Measurements from ENCODE around the gene PRICKLE2.

Gene PRICKLE2

DNA sequence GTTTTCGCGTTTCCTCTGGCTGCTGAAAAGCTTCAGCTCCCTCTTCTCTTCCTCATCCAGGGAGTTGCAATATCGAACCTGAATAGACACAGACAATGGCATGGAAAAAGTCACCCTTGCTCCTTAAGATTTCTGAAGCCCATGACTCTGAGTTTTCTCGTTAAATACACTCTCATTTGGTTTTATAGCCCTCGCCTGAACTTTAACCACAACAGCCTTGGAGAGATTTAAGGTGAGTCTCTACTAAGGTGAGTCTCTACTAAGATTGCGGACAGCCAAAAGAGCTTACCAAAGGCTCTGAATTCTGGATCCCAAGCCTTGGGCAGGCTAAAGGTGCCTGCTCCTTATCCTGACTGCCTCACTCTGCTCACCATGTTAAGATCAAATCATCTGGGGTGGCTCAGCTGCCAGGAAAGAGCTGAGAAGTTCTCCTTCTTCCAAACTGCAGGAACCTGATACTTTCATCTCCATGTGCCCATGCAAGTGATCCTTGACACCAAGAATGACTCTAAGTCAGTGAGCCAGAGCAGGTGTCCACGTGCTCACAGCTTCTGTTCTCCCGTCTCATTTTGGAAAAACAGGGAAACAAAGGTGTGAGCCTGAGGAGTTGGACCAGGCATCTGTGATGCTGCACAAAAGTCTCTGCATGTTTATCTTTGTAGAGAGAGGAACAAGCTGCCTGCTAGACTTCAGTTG lies 65.1 kb downstream of the PRICKLE2 start:
- H3K27ac ChIP-seq (ENCODE audit: extremely low read depth, low read depth, low read length), result no peak overlapping the region
- H3K36me3 ChIP-seq (ENCODE audit: control insufficient read depth in 2 of 2, insufficient read depth in 1 of 2, low read length in 2 of 2), result peaks cover 0 to 16% of the 10 kb centered on the region in 2 experiments; a peak in 1 of 3 replicates
- no peaks in the 10 kb centered on the region for H3K9me3 ChIP-seq (ENCODE audit: control insufficient read depth, insufficient read depth, low read depth, low read length)
- TF ChIP-seq ZNF350 (tag by site-specific recombination; IDR thresholded peaks at IDR 0.05), result no peak
- TF ChIP-seq ZBTB17 (tag by site-specific recombination; IDR thresholded peaks at IDR 0.05), result no peak
- TF ChIP-seq ZBTB8A (tag by site-specific recombination; IDR thresholded peaks at IDR 0.05), result no peak
- no peak for TF ChIP-seq ZBTB48 (tag by site-specific recombination; IDR thresholded peaks at IDR 0.05)
- no peak for TF ChIP-seq ZNF600 (tag by site-specific recombination; IDR thresholded peaks at IDR 0.05)
- TF ChIP-seq KLF7 (tag by site-specific recombination; IDR thresholded peaks at IDR 0.05; ENCODE audit: borderline replicate concordance), result no peak
- TF ChIP-seq, protein P1, sequence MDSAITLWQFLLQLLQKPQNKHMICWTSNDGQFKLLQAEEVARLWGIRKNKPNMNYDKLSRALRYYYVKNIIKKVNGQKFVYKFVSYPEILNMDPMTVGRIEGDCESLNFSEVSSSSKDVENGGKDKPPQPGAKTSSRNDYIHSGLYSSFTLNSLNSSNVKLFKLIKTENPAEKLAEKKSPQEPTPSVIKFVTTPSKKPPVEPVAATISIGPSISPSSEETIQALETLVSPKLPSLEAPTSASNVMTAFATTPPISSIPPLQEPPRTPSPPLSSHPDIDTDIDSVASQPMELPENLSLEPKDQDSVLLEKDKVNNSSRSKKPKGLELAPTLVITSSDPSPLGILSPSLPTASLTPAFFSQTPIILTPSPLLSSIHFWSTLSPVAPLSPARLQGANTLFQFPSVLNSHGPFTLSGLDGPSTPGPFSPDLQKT (IDR thresholded peaks at IDR 0.05; ENCODE audit: borderline replicate concordance, low read depth, low read length), result no peak
- TF ChIP-seq ZNF202 (tag by site-specific recombination; IDR thresholded peaks at IDR 0.05; ENCODE audit: borderline replicate concordance), result no peak
- TF ChIP-seq ZNF837 (tag by site-specific recombination; IDR thresholded peaks at IDR 0.05), result no peak
- TF ChIP-seq, protein P2, sequence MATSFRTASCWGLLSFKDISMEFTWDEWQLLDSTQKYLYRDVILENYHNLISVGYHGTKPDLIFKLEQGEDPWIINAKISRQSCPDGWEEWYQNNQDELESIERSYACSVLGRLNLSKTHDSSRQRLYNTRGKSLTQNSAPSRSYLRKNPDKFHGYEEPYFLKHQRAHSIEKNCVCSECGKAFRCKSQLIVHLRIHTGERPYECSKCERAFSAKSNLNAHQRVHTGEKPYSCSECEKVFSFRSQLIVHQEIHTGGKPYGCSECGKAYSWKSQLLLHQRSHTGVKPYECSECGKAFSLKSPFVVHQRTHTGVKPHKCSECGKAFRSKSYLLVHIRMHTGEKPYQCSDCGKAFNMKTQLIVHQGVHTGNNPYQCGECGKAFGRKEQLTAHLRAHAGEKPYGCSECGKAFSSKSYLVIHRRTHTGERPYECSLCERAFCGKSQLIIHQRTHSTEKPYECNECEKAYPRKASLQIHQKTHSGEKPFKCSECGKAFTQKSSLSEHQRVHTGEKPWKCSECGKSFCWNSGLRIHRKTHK (tag by site-specific recombination; IDR thresholded peaks at IDR 0.05), result no peak
- TF ChIP-seq ZBTB1 (tag by site-specific recombination; IDR thresholded peaks at IDR 0.05), result no peak
- TF ChIP-seq ZNF121 (tag by site-specific recombination; IDR thresholded peaks at IDR 0.05), result no peak
- TF ChIP-seq HOXC10 (CRISPR knock-in tag; IDR thresholded peaks at IDR 0.05), result no peak
- TF ChIP-seq ZNF677 (tag by site-specific recombination; IDR thresholded peaks at IDR 0.05), result no peak
- TF ChIP-seq, protein P3, sequence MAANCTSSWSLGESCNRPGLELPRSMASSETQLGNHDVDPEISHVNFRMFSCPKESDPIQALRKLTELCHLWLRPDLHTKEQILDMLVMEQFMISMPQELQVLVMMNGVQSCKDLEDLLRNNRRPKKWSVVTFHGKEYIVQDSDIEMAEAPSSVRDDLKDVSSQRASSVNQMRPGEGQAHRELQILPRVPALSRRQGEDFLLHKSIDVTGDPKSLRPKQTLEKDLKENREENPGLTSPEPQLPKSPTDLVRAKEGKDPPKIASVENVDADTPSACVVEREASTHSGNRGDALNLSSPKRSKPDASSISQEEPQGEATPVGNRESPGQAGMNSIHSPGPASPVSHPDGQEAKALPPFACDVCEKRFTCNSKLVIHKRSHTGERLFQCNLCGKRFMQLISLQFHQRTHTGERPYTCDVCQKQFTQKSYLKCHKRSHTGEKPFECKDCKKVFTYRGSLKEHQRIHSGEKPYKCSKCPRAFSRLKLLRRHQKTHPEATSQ (tag by site-specific recombination; IDR thresholded peaks at IDR 0.05), result no peak
- CTCF ChIA-PET, result interaction anchor here (0.6 kb wide), 1 partner anchor 1066 kb away, joined by 4 read pairs; no protein-coding TSS in a partner anchor
- no peak overlapping the region for H3K4me3 ChIP-seq (ENCODE audit: low read depth, low read length)
- H3K4me1 ChIP-seq (ENCODE audit: control insufficient read depth, insufficient read depth, low read length), result peaks cover 29% of the 10 kb centered on the region
- POLR2A ChIA-PET, result no interaction called here

DNA sequence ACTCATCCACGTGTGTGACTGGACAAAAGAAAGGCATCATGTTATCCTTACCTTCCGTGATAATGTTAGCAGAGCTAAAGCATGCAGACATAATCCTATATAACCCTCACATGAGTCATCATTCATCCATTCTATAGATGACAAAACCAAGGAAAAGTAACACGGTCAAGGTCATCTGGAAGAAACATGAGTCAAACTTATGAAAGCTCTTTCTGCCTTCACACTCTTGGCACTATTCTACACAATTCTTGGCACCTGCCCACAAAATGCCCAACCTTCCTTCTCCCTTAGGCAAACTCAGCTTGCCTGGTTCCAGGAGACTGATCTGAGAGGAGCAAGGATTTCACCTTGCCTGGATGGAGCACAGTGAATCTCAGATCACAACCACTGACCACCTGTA lies 66.9 kb downstream of the PRICKLE2 start:
- H3K27ac ChIP-seq (ENCODE audit: extremely low read depth, low read depth, low read length), result no peak overlapping the region
- peaks cover 22% of the 10 kb centered on the region for H3K4me1 ChIP-seq (ENCODE audit: control insufficient read depth, insufficient read depth, low read length)
- ChIA-PET CTCF (interaction anchor here (0.5 to 1.2 kb wide), 2 partner anchors 8 to 45 kb away, joined by 3 read pairs; no protein-coding TSS in a partner anchor), POLR2A (no interaction called here)
- peaks cover 0 to 16% of the 10 kb centered on the region in 2 experiments; a peak in 1 of 3 replicates for H3K36me3 ChIP-seq (ENCODE audit: control insufficient read depth in 2 of 2, insufficient read depth in 1 of 2, low read length in 2 of 2)
- no peak overlapping the region for H3K4me3 ChIP-seq (ENCODE audit: low read depth, low read length)
- no peaks in the 10 kb centered on the region for H3K9me3 ChIP-seq (ENCODE audit: control insufficient read depth, insufficient read depth, low read depth, low read length)
- no peak for TF ChIP-seq TRIM28 (IDR thresholded peaks at IDR 0.05; ENCODE audit: borderline replicate concordance, low read length)
- no peak for TF ChIP-seq ZNF23 (tag by site-specific recombination; IDR thresholded peaks at IDR 0.05; ENCODE audit: borderline replicate concordance)
- TF ChIP-seq, protein P4, sequence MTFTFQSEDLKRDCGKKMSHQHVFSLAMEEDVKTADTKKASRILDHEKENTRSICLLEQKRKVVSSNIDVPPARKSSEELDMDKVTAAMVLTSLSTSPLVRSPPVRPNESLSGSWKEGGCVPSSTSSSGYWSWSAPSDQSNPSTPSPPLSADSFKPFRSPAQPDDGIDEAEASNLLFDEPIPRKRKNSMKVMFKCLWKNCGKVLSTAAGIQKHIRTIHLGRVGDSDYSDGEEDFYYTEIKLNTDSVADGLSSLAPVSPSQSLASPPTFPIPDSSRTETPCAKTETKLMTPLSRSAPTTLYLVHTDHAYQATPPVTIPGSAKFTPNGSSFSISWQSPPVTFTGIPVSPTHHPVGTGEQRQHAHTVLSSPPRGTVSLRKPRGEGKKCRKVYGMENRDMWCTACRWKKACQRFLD (tag by site-specific recombination; IDR thresholded peaks at IDR 0.05), result no peak
- TF ChIP-seq, protein P5, sequence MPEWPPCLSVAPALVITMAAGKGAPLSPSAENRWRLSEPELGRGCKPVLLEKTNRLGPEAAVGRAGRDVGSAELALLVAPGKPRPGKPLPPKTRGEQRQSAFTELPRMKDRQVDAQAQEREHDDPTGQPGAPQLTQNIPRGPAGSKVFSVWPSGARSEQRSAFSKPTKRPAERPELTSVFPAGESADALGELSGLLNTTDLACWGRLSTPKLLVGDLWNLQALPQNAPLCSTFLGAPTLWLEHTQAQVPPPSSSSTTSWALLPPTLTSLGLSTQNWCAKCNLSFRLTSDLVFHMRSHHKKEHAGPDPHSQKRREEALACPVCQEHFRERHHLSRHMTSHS (tag by site-specific recombination; IDR thresholded peaks at IDR 0.05), result no peak

Data from HEK293 (cell line).